HG02610 (cell line): ENCODE data around the gene TAS2R30.

ENCODE experiments used
- ATAC-seq: cut with Tn5 transposase; IDR thresholded peaks from one replicate; pipeline ENCODE4 v1.9.1; 2021; ENCODE audit warnings: mild to moderate bottlenecking, moderate library complexity; ENCODE audit not compliant: unreplicated experiment

TAS2R30 gene

GRCh38 chr12:11134305-11134704, at the start of gene TAS2R30:
TSS of gene TAS2R30 (minus strand) at chr12:11134644. CDS start at chr12:11134244, 400 bp downstream.
- no peak for ATAC-seq

- no peak for ATAC-seq
Observed at GRCh38 chr12:11183011-11183410, 48.6 kb upstream of the TAS2R30 start.

GRCh38 chr12:11182529-11182928, 48.1 kb upstream of the TAS2R30 start:
- ATAC-seq: no peak

GRCh38 chr12:11178250-11178649, 43.8 kb upstream of the TAS2R30 start:
- ATAC-seq: no peak

GRCh38 chr12:11174022-11174421, 39.6 kb upstream of the TAS2R30 start:
- no peak for ATAC-seq

GRCh38 chr12:11171969-11172675, 37.7 kb upstream of the TAS2R30 start:
- no peak for ATAC-seq

- peak; percentile 96 for ATAC-seq
Observed at GRCh38 chr12:11171145-11171968, 36.9 kb upstream of the TAS2R30 start, which contains the start of gene SMIM10L1. TSS of gene SMIM10L1 (plus strand) at chr12:11171194. CDS start at chr12:11171357, 163 bp downstream.

GRCh38 chr12:11170810-11171144, 36.3 kb upstream of the TAS2R30 start:
- ATAC-seq: no peak

- no peak for ATAC-seq
Observed at GRCh38 chr12:11166300-11166699, 31.9 kb upstream of the TAS2R30 start.

- no peak for ATAC-seq
Observed at GRCh38 chr12:11164384-11164783, 29.9 kb upstream of the TAS2R30 start.

GRCh38 chr12:11162502-11162901, 28.1 kb upstream of the TAS2R30 start:
- no peak for ATAC-seq

GRCh38 chr12:11158885-11159444, 24.5 kb upstream of the TAS2R30 start:
- ATAC-seq: no peak

GRCh38 chr12:11154400-11154925, 20.0 kb upstream of the TAS2R30 start:
- no peak for ATAC-seq

GRCh38 chr12:11152725-11153124, 18.3 kb upstream of the TAS2R30 start:
- no peak for ATAC-seq

GRCh38 chr12:11150832-11151231, 16.4 kb upstream of the TAS2R30 start:
- peak; percentile 80 for ATAC-seq

- ATAC-seq: no peak
Observed at GRCh38 chr12:11147420-11147819, 13.0 kb upstream of the TAS2R30 start.

- ATAC-seq: no peak
Observed at GRCh38 chr12:11144297-11144696, 9.9 kb upstream of the TAS2R30 start.

- no peak for ATAC-seq
Observed at GRCh38 chr12:11143352-11143751, 8.9 kb upstream of the TAS2R30 start.

- peak; percentile 83 for ATAC-seq
Observed at GRCh38 chr12:11136075-11136474, 1.6 kb upstream of the TAS2R30 start.

- no peak for ATAC-seq
Observed at GRCh38 chr12:11133816-11134215, 628 bp downstream of the TAS2R30 start.

GRCh38 chr12:11133162-11133561, 1.3 kb downstream of the TAS2R30 start:
- no peak for ATAC-seq

GRCh38 chr12:11130999-11131398, 3.4 kb downstream of the TAS2R30 start:
- no peak for ATAC-seq
